Panc1 (cell line): ENCODE measurements around the gene RCCD1. TPM values are rescaled to one million over a fixed set of nuclear protein-coding genes. Genes with fewer than 3 reads are reported as not detected.
"Not testable (repeated sequence)": the region's sequence is repeated elsewhere in the genome, so short reads cannot be mapped to it uniquely, and the experiment has no call there.

Source experiments
- ATAC-seq: fragments of 200-7000 bp; cut with Tn5 transposase; 2 replicates; pipeline ENCODE4 v1.9.1; 2020; ENCODE audit warnings: mild to moderate bottlenecking, moderate library complexity
- BruUV-seq: library from RNA; stranded (reverse); fragments of 400-500 nt; replicated peaks from 2 replicates; lab custom pipeline; 2021; lab: Mats Ljungman, UMichigan
- CTCF ChIA-PET: fragments of 300-600 bp; sonication (Branson Sonifier 250); formaldehyde crosslinking; loops from one replicate; lab custom pipeline; 2022; ENCODE audit warnings: antibody characterized with exemption; lab: Charles Lee
- POLR2A ChIA-PET: fragments of 300-600 bp; sonication (Branson Sonifier 250); formaldehyde crosslinking; loops from one replicate; lab custom pipeline; 2022; ENCODE audit warnings: antibody characterized with exemption; lab: Charles Lee
- DNase-seq: peaks from one replicate; pipeline ENCODE4 v3.0.0-alpha.2; 2010; ENCODE audit warnings: low read depth, low spot score
- H3K27ac ChIP-seq: 2 replicates; pipeline ENCODE4 v1.5.1; 2011; ENCODE audit warnings: mild to moderate bottlenecking, low read length, inconsistent platforms
- H3K27me3 ChIP-seq: fragments of 200-500 bp; sonication (Bioruptor generic); 2 replicates; pipeline ENCODE4 v1.6.0; 2014; ENCODE audit warnings: low read length, inconsistent platforms; ENCODE audit not compliant: control insufficient read depth, insufficient read depth
- H3K36me3 ChIP-seq: fragments of 200-500 bp; sonication (Bioruptor generic); 2 replicates; pipeline ENCODE4 v1.5.1; 2014; ENCODE audit warnings: inconsistent platforms, mild to moderate bottlenecking, low read length, moderate library complexity; ENCODE audit not compliant: control insufficient read depth, insufficient read depth
- H3K4me1 ChIP-seq: 2 replicates; pipeline ENCODE4 v1.5.1; 2011; ENCODE audit warnings: inconsistent platforms, mild to moderate bottlenecking, low read length, moderate library complexity; ENCODE audit not compliant: control insufficient read depth, insufficient read depth
- H3K4me3 ChIP-seq, 2 experiments: 2 replicates each; pipeline ENCODE4 v1.5.1; 2011 to 2012; ENCODE audit warnings: low read depth in 2 of 2, low read length in 2 of 2, mild to moderate bottlenecking in 2 of 2, inconsistent platforms in 1 of 2, moderate library complexity in 1 of 2
- H3K9me3 ChIP-seq: fragments of 200-500 bp; sonication (Bioruptor generic); 2 replicates; pipeline ENCODE4 v1.5.1; 2014; ENCODE audit warnings: low read depth, mild to moderate bottlenecking, inconsistent platforms, low read length, moderate library complexity; ENCODE audit not compliant: control insufficient read depth, insufficient read depth
- POLR2AphosphoS5 ChIP-seq: IDR thresholded peaks from 2 replicates; pipeline ENCODE4 v1.6.1; 2012; ENCODE audit warnings: mild to moderate bottlenecking, low read depth, low read length, moderate library complexity
- SIN3A ChIP-seq: IDR thresholded peaks from 2 replicates; pipeline ENCODE4 v1.6.1; 2012; ENCODE audit warnings: low read depth, mild to moderate bottlenecking, low read length, moderate library complexity, borderline replicate concordance; ENCODE audit not compliant: insufficient read depth
- TCF7L2 ChIP-seq: IDR thresholded peaks from 2 replicates; pipeline ENCODE4 v1.6.1; 2011; ENCODE audit warnings: mild to moderate bottlenecking, low read depth, low read length, inconsistent platforms
- in situ Hi-C: cut with HindIII; loops from 2 replicates; pipeline ENCODE4 v1.10.0; 2016; ENCODE audit warnings: low sequenced_read_pairs, low pct_unique_long_range_greater_than_20kb
- intact Hi-C: fragments of 100-400 bp; cut with micrococcal nuclease; formaldehyde crosslinking; loops from one replicate; pipeline ENCODE4 v1.10.0; 2022; ENCODE audit not compliant: unreplicated experiment
- total RNA-seq: library from RNA; stranded (reverse); gene quantifications from one replicate; pipeline ENCODE4 v1.2.1, GENCODE V29; 2021; ENCODE audit not compliant: unreplicated experiment
- TF ChIP-seq, protein P1 (sequence below), 2 experiments: IDR thresholded peaks; 2 replicates each; pipeline ENCODE4 v1.6.1; 2011 to 2012; ENCODE audit warnings: low read depth in 2 of 2, control low read depth in 1 of 2, low read length in 1 of 2, mild to moderate bottlenecking in 1 of 2, moderate library complexity in 1 of 2; ENCODE audit not compliant: insufficient read depth in 1 of 2
- TF ChIP-seq, protein P2 (sequence below): fragments of 450-650 bp; IDR thresholded peaks from 2 replicates; pipeline ENCODE4 v1.5.1; 2017; ENCODE audit warnings: mild to moderate bottlenecking

Gene RCCD1
- total RNA-seq, 1 experiment from 2014 or later = 23.6 TPM

DNA sequence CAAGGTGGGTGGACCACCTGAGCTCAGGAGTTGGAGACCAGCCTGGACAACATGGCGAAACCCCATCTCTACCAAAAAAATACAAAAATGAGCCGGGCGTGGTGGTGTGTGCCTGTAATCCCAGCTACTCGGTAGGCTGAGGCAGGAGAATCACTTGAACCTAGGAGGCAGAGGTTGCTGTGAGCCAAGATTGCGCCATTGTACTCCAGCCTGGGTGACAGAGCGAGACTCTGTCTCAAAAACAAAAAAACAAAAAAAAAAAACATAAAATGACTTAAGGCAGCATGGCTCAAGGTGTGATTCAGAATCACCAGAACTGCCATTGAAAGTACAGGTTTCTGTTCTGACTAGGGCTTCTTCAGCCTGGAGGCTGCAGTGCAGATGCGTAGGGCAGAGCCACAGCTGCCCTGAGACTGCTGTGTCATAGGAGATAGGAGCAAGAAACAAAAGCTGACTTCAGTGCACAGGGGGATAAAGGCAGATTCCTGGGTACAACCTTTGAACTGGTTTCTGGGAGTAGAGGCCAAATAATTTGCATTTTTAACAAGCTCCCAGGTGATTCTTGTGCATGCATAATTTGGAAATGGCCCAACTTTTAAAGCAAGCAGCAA, 31.9 kb upstream of the RCCD1 start:
- H3K36me3 ChIP-seq, intact Hi-C loops, H3K27me3 ChIP-seq, H3K4me3 ChIP-seq, ATAC-seq, in situ Hi-C loops, DNase-seq, H3K9me3 ChIP-seq, H3K4me1 ChIP-seq, H3K27ac ChIP-seq, CTCF ChIA-PET, BruUV-seq: not testable (repeated sequence)
- POLR2A ChIA-PET = interaction anchor here (0.7 kb wide), 2 partner anchors 270 to 1741 kb away, joined by 4 to 5 read pairs; no protein-coding TSS in a partner anchor

DNA sequence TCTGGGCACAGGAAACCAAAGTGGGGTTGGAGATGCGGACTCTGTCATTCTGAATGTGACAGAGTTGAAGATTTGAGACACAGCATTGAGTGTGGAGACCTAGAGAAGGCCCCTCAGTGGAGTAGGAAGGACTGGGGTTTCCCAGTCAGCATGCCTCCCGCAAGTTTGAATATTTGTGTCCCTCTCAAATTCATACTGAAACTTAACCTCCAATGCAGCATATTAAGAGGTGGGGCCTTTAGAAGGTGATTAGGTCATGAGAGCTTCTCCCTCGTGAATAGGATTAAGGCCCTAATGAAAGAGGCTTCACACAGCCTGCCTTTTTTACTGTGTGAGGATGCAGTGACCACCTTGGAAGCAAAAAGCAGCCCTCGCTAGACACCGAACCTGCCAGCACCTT, 30.3 kb upstream of the RCCD1 start:
- Histone ChIP-seq H3K36me3 (peaks cover 2% of the 10 kb centered on the region; the same call in 1 of the 2 replicates), H3K4me1 (peaks cover 3% of the 10 kb centered on the region; the same call in 1 of the 2 replicates), H3K9me3 (no peaks in the 10 kb centered on the region), H3K4me3 (no peak overlapping the region), H3K27ac (no peak overlapping the region), H3K27me3 (no peaks in the 10 kb centered on the region)
- ATAC-seq = no peak
- POLR2A ChIA-PET = no interaction called here
- in situ Hi-C loops = no loop called here
- BruUV-seq = no TSS peak
- TF ChIP-seq POLR2AphosphoS5 (no peak), SIN3A (no peak), TCF7L2 (no peak)
- TF ChIP-seq, protein P1, sequence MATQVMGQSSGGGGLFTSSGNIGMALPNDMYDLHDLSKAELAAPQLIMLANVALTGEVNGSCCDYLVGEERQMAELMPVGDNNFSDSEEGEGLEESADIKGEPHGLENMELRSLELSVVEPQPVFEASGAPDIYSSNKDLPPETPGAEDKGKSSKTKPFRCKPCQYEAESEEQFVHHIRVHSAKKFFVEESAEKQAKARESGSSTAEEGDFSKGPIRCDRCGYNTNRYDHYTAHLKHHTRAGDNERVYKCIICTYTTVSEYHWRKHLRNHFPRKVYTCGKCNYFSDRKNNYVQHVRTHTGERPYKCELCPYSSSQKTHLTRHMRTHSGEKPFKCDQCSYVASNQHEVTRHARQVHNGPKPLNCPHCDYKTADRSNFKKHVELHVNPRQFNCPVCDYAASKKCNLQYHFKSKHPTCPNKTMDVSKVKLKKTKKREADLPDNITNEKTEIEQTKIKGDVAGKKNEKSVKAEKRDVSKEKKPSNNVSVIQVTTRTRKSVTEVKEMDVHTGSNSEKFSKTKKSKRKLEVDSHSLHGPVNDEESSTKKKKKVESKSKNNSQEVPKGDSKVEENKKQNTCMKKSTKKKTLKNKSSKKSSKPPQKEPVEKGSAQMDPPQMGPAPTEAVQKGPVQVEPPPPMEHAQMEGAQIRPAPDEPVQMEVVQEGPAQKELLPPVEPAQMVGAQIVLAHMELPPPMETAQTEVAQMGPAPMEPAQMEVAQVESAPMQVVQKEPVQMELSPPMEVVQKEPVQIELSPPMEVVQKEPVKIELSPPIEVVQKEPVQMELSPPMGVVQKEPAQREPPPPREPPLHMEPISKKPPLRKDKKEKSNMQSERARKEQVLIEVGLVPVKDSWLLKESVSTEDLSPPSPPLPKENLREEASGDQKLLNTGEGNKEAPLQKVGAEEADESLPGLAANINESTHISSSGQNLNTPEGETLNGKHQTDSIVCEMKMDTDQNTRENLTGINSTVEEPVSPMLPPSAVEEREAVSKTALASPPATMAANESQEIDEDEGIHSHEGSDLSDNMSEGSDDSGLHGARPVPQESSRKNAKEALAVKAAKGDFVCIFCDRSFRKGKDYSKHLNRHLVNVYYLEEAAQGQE (IDR thresholded peaks at IDR 0.05; ENCODE audit: insufficient read depth in 1 of 2, low read depth in 2 of 2, low read length in 1 of 2) = no peak
- TF ChIP-seq, protein P2, sequence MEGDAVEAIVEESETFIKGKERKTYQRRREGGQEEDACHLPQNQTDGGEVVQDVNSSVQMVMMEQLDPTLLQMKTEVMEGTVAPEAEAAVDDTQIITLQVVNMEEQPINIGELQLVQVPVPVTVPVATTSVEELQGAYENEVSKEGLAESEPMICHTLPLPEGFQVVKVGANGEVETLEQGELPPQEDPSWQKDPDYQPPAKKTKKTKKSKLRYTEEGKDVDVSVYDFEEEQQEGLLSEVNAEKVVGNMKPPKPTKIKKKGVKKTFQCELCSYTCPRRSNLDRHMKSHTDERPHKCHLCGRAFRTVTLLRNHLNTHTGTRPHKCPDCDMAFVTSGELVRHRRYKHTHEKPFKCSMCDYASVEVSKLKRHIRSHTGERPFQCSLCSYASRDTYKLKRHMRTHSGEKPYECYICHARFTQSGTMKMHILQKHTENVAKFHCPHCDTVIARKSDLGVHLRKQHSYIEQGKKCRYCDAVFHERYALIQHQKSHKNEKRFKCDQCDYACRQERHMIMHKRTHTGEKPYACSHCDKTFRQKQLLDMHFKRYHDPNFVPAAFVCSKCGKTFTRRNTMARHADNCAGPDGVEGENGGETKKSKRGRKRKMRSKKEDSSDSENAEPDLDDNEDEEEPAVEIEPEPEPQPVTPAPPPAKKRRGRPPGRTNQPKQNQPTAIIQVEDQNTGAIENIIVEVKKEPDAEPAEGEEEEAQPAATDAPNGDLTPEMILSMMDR = no peak
- CTCF ChIA-PET = no interaction called here
- no peak for DNase-seq
- intact Hi-C loops = no loop called here

DNA sequence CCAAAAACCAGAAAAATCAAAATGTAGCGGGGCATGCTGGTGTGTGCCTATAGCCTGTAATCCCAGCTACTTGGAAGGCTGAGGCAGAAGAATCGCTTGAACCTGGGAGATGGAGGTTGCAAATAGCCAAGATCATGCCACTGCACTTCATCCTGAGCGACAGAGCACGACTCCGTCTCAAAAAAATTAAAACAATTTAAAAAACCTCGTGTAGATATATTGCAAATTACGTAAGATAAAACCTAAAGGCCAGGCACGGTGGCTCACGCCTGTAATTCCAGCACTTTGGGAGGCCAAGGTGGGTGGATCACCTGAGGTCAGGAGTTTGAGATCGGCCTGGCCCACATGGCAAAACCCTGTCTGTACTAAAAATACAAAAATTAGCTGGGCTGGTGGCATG, 27.9 kb upstream of the RCCD1 start:
- DNase-seq, H3K27ac ChIP-seq, CTCF ChIA-PET, POLR2A ChIA-PET, BruUV-seq, H3K27me3 ChIP-seq, H3K4me3 ChIP-seq, in situ Hi-C loops, H3K9me3 ChIP-seq, ATAC-seq, intact Hi-C loops, H3K36me3 ChIP-seq: not testable (repeated sequence)
- peaks cover 15% of the 10 kb centered on the region for H3K4me1 ChIP-seq

DNA sequence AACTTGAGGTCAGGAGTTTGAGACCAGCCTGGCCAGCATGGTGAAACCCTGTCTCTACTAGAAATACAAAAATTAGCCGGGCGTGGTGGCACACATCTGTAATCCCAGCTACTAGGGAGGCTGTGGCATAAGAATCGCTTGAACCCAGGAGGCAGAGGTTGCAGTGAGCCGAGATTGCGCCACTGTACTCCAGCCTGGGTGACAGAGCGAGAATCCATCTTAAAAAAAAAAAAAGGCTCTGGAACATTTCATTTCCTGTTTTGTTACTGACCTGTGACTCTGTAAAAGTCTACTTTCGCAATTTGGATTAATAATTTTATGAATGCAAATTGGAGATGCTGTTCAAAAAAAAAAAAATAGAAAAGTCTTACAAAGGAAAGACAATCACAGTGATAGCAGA, 26.6 kb upstream of the RCCD1 start:
- BruUV-seq, H3K9me3 ChIP-seq, H3K36me3 ChIP-seq, H3K27me3 ChIP-seq, H3K27ac ChIP-seq, POLR2A ChIA-PET, in situ Hi-C loops, intact Hi-C loops, DNase-seq, H3K4me3 ChIP-seq, ATAC-seq: not testable (repeated sequence)
- H3K4me1 ChIP-seq = peaks cover 15% of the 10 kb centered on the region
- CTCF ChIA-PET = interaction anchor here (0.7 kb wide), 1 partner anchor 18 kb away, joined by 3 read pairs; no protein-coding TSS in a partner anchor
